ENCODE measurements around the gene BOC.

- TF ChIP-seq EZH2phosphoT487 (IDR thresholded peaks at IDR 0.05; ENCODE audit: insufficient read depth, low read depth) (no peak), EZH2 (IDR thresholded peaks at IDR 0.05; ENCODE audit: insufficient read depth, poor library complexity, severe bottlenecking) (no peak)
Measured at GRCh38 chr3:113234028-113234427, 22.7 kb downstream of the BOC start.
